Right atrium auricular region (tissue), 2 donors: ENCODE results near the gene USP36. TPM values are rescaled to one million over a fixed set of nuclear protein-coding genes. Genes with fewer than 3 reads are reported as not detected.

Experiments used
- DNase-seq: peaks from one replicate; pipeline ENCODE4 v3.0.0-alpha.2; 2019; ENCODE audit warnings: low spot score
- H3K27ac ChIP-seq, 2 donors: fragments of 200-600 bp; sonication (generic); 1 replicate in 1 of 2; 2 replicates in 1 of 2; pipeline ENCODE4 v1.5.1; 2016 to 2019
- H3K27me3 ChIP-seq, 2 donors: fragments of 200-600 bp; sonication (generic); one replicate each; pipeline versions ENCODE4 v1.5.1 to v1.6.0; 2017 to 2019
- H3K36me3 ChIP-seq: fragments of 200-600 bp; sonication (generic); one replicate; pipeline ENCODE4 v1.5.1; 2016
- H3K4me1 ChIP-seq, 2 donors: fragments of 200-600 bp; sonication (generic); one replicate each; pipeline versions ENCODE4 v1.5.1 to v1.6.0; 2017 to 2019
- H3K4me3 ChIP-seq, 2 donors: fragments of 200-600 bp; sonication (generic); 1 replicate in 1 of 2; 2 replicates in 1 of 2; pipeline ENCODE4 v1.5.1; 2017 to 2019; ENCODE audit warnings: mild to moderate bottlenecking in 1 of 2, moderate library complexity in 1 of 2
- H3K9me3 ChIP-seq, 2 donors: fragments of 200-600 bp; sonication (generic); one replicate each; pipeline ENCODE4 v1.5.1; 2019
- CTCF ChIP-seq, 2 donors: fragments of 200-600 bp; sonication (generic); IDR thresholded peaks; one replicate each; pipeline ENCODE4 v1.5.1; 2019; ENCODE audit warnings: antibody characterized with exemption in 2 of 2
- total RNA-seq, 2 donors: library from RNA; depleted of rRNA; stranded (reverse); fragments of >200 nt; gene quantifications; one replicate each; pipeline ENCODE4 v1.1.0, GENCODE V29; 2016

Gene USP36
- total RNA-seq, 2 donors from 2014 or later, result 15.4 to 18.1 TPM

GRCh38 chr17:78771758-78772382 is 68.7 kb downstream of the USP36 start:
- TF ChIP-seq CTCF (IDR thresholded peaks at IDR 0.05), result no peak
- H3K4me1 ChIP-seq, result peaks cover 0 to 17% of the 10 kb centered on the region in 2 donors
- no peak overlapping the region for H3K4me3 ChIP-seq
- no peak overlapping the region for H3K27ac ChIP-seq
- no peaks in the 10 kb centered on the region for H3K36me3 ChIP-seq
- DNase-seq, result no peak
- no peaks in the 10 kb centered on the region for H3K27me3 ChIP-seq
- H3K9me3 ChIP-seq, result no peaks in the 10 kb centered on the region

- no peak overlapping the region for H3K27ac ChIP-seq
- H3K9me3 ChIP-seq, result no peaks in the 10 kb centered on the region
- TF ChIP-seq CTCF (IDR thresholded peaks at IDR 0.05), result no peak
- H3K27me3 ChIP-seq, result no peaks in the 10 kb centered on the region
- no peak overlapping the region for H3K4me3 ChIP-seq
- H3K36me3 ChIP-seq, result no peaks in the 10 kb centered on the region
- no peak for DNase-seq
- H3K4me1 ChIP-seq, result peaks cover 0 to 34% of the 10 kb centered on the region in 2 donors
Observed at GRCh38 chr17:78769196-78769773, 71.3 kb downstream of the USP36 start.

GRCh38 chr17:78767806-78768205 is 72.8 kb downstream of the USP36 start:
- H3K27me3 ChIP-seq, result no peaks in the 10 kb centered on the region
- DNase-seq, result no peak
- H3K36me3 ChIP-seq, result no peaks in the 10 kb centered on the region
- TF ChIP-seq CTCF (IDR thresholded peaks at IDR 0.05), result no peak
- peaks cover 0 to 36% of the 10 kb centered on the region in 2 donors for H3K4me1 ChIP-seq
- H3K27ac ChIP-seq, result no peak overlapping the region
- H3K9me3 ChIP-seq, result no peaks in the 10 kb centered on the region
- no peak overlapping the region for H3K4me3 ChIP-seq

GRCh38 chr17:78766743-78767294 is 73.8 kb downstream of the USP36 start:
- Histone ChIP-seq H3K9me3 (no peaks in the 10 kb centered on the region), H3K4me1 (peaks cover 0 to 36% of the 10 kb centered on the region in 2 donors), H3K4me3 (no peak overlapping the region), H3K36me3 (no peaks in the 10 kb centered on the region), H3K27me3 (no peaks in the 10 kb centered on the region), H3K27ac (no peak overlapping the region)
- DNase-seq, result no peak
- no peak for TF ChIP-seq CTCF (IDR thresholded peaks at IDR 0.05)

- H3K4me3 ChIP-seq, result no peak overlapping the region
- H3K27me3 ChIP-seq, result no peaks in the 10 kb centered on the region
- TF ChIP-seq CTCF (IDR thresholded peaks at IDR 0.05), result no peak
- H3K36me3 ChIP-seq, result no peaks in the 10 kb centered on the region
- DNase-seq, result no peak
- no peaks in the 10 kb centered on the region for H3K9me3 ChIP-seq
- H3K4me1 ChIP-seq, result peaks cover 0 to 34% of the 10 kb centered on the region in 2 donors
- no peak overlapping the region for H3K27ac ChIP-seq
Observed at GRCh38 chr17:78766225-78766624, 74.4 kb downstream of the USP36 start.
